HT1080 (cell line): ENCODE measurements around the gene PTGFRN. TPM values are rescaled to one million over a fixed set of nuclear protein-coding genes. Genes with fewer than 3 reads are reported as not detected.
"Not testable (repeated sequence)": the region's sequence is repeated elsewhere in the genome, so short reads cannot be mapped to it uniquely, and the experiment has no call there.

Experiments
- DNase-seq: peaks from one replicate; pipeline ENCODE4 v3.0.0-alpha.2; 2015; ENCODE audit warnings: low read depth
- total RNA-seq: library from RNA; depleted of rRNA; stranded (reverse); fragments of >200 nt; shearing (Covaris generic); gene quantifications from 2 replicates; pipeline ENCODE4 v1.2.3, GENCODE V29; 2014

The PTGFRN gene
- total RNA-seq, 1 experiment from 2014 or later = 54.1 TPM

- DNase-seq = no peak
Measured at GRCh38 chr1:116971258-116971860, 61.6 kb downstream of the PTGFRN start.

- DNase-seq = no peak
Measured at GRCh38 chr1:116971965-116972673, 62.4 kb downstream of the PTGFRN start.

- no peak for DNase-seq
Measured at GRCh38 chr1:116972674-116973030, 62.9 kb downstream of the PTGFRN start.

DNA sequence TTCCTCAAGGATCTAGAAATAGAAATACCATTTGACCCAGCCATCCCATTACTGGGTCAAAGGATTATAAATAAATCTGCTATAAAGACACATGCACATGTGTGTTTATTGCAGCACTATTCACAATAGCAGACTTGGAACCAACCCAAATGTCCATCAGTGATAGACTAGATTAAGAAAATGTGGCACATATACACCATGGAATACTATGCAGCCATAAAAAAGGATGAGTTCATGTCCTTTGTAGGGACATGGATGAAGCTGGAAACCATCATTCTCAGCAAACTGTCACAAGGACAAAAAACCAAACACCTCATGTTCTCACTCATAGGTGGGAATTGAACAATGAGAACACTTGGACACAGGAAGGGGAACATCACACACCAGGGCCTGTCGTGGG is 70.6 kb downstream of the PTGFRN start:
- DNase-seq = not testable (repeated sequence)

- no peak for DNase-seq
Measured at GRCh38 chr1:116981521-116982037, 71.9 kb downstream of the PTGFRN start.

DNA sequence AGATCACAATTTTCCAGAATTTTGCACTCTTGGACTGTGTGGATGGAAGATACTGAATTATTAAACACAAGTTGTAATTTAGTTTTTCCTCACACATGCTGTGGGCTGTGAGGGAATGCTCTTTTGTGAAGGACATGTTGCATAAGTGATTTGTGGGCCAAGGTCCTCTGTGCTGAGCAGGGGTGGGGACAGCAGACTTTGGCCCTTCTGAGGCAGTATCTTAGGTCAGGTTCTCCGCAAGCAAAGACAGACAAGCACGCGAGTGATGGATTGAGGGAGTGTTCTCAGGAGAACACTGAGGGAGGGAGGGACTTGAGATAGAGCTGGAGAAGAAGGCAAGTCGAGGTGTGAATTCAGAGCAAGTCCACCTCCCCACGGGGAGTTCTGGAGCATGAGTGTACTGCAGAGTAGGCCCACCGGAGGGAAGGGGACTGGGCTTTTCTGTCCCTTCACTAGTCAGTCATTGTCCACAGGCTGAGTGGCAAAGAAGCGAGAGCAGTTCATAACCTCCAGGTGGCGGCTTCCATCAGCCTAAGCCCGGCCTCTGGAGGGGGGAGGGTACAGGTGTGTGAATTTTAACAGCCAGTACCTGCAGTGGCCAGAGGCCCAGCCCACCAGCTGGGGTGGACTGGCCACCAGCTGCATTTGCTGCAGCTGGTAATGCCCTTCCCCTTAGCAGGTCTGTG is 72.7 kb downstream of the PTGFRN start:
- no peak for DNase-seq

- no peak for DNase-seq
Measured at GRCh38 chr1:116983112-116983511, 73.4 kb downstream of the PTGFRN start.

DNA sequence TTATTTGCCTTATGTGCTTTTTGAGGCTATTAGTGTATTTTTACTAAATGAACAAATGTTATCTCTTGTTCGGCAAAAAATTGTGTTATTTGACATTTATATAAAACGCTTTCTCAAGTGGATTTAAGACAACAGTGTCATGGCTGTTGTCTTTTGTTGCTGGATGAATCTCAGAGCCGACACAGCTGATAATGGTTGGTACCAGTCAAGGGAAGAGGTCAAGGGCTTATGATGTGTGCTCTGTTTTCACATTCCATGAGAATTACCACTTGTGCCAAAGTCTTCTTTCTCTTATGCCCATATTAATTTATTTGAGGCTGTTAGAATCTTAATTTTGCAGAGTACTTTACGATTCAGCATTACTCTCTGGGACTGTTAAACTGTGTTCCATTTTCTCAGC is 74.0 kb downstream of the PTGFRN start:
- no peak for DNase-seq

- no peak for DNase-seq
Measured at GRCh38 chr1:116984406-116985160, 74.9 kb downstream of the PTGFRN start.

DNA sequence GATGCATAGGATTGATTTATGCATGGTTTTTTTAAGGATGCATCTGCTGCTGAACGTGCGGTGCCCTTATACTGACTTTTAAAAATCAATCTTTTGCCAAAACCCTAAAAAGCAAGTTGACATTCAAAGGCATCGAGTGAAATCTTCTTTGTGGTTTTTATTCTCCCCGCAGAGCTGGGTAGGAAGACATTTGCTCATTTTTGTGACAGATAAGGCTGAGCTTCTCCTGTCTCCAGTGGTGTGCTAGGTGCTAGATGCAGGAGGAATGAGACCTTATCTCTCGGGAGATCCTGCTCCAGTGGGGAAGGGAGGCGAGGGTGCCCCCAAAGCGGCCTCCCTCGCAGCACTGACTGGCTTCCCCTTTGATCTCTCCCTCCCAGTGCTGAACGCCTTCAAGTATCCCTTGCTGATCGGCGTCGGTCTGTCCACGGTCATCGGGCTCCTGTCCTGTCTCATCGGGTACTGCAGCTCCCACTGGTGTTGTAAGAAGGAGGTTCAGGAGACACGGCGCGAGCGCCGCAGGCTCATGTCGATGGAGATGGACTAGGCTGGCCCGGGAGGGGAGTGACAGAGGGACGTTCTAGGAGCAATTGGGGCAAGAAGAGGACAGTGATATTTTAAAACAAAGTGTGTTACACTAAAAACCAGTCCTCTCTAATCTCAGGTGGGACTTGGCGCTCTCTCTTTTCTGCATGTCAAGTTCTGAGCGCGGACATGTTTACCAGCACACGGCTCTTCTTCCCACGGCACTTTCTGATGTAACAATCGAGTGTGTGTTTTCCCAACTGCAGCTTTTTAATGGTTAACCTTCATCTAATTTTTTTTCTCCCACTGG is 76.9 kb downstream of the PTGFRN start:
- DNase-seq = no peak

DNA sequence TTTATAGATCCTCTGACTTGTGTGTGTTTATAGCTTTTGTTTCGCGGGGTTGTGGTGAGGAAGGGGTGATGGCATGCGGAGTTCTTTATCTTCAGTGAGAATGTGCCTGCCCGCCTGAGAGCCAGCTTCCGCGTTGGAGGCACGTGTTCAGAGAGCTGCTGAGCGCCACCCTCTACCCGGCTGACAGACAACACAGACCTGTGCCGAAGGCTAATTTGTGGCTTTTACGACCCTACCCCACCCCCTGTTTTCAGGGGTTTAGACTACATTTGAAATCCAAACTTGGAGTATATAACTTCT is 77.5 kb downstream of the PTGFRN start:
- DNase-seq = no peak

DNA sequence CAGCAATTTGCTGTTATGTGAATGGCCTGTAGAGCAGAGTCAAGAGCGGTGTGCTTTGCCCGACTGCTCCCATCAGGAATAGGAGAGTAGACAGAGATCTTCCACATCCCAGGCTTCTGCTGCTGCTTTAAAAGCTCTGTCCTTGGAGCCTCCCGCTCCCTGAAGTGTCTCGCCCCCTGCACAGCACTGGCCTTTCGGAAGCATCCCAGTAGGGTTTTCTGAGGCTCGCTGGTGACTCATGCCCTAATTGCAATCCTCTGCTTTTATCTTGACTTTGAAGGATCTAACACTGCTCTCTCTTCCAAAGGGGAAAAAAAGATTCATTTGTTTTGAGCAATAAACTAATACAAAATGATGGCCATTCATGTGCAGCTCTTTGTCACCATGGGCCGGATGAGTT is 78.5 kb downstream of the PTGFRN start:
- no peak for DNase-seq

GRCh38 chr1:116988908-116989307 is 79.2 kb downstream of the PTGFRN start:
- DNase-seq = no peak

DNA sequence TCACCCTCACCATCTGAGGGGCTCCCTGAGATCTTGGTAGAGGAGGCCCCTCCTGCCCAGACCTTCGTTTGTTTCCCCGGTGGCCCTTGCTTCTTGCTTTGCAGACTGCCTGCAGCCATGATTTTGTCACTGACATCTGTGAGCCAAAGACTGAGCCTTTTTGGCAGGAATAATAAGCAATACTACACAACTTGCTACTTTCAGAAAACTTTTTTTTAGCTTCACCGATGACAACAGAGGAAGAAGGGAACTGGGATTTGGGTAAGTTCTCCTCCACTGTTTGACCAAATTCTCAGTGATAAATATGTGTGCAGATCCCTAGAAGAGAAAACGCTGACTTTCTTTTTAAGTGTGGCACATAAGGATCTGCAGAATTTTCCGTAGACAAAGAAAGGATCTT is 80.1 kb downstream of the PTGFRN start:
- no peak for DNase-seq

GRCh38 chr1:116990612-116991151 is 81.0 kb downstream of the PTGFRN start:
- DNase-seq = peak; percentile 94

DNA sequence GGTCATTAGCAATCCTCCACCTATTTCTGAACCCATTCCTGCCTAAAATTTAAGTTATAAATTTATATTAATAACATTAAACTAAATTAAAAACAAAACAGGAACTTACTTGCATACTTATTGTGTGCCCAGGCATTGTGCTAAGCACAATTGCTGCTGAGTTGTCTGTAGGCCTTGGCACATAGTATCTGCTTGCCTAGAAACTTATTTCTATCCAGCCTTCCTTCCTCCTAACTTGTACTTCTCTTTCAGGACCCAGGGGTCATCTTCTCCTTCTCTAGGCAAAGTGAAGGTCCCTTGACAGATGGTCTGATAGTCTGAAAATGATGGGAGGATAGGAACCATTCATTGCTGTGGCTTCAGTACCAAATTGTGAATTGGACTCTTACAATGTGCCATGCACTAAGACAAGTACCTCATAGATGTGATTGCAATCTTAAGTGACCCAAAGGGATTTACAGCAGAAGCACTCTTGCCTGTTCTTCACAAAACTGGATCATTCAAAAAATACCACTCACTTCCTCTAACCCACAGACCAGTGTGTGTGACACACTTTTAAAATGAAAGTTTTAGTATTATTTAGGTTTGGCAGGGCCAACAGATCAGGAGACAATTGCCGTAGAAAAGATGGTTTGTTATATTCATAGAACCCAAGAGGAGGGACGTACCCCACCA is 81.6 kb downstream of the PTGFRN start:
- no peak for DNase-seq

GRCh38 chr1:116991918-116992317 is 82.2 kb downstream of the PTGFRN start:
- no peak for DNase-seq

DNA sequence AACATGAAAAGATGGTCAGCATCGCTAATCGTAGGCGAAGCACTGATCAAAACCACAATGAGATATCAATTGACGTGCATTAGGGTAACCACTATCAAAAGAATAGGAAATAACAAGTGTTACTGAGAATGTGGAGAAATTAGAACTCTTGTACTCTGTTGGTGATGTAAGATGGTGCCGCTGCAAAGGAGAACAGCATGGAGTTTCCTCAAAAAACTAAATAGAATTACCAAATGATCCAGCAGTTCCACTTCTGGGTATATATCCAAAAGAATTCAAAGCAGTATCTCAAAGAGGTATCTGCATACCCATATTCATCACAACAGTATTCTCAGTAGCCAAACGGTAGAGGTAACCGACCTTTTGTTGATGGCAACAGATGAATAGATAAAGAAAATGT is 83.6 kb downstream of the PTGFRN start:
- no peak for DNase-seq

DNA sequence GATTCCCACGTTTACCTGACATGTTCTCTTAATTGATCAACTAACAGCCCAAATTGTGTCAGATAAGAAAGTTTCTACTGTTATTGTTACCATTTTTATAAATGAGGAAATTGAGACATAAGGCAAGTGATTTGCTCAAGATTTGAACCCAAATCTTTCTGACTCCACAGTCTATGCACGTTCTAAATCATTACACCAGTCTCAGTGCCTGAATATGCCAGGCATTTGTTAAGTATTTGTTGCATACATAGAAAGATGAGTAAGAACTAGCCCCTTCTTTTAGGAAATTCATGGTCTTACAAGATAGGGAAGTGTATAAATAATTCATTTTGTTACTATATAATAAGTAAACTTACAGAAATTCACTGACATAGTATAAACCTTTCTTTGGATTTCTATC is 84.7 kb downstream of the PTGFRN start:
- no peak for DNase-seq

GRCh38 chr1:116997066-116997465 is 87.3 kb downstream of the PTGFRN start:
- peak; percentile 60 for DNase-seq
